Endothelial cell of umbilical vein (primary cell): Measurements from ENCODE around the gene PLEKHF1. TPM values are rescaled to one million over a fixed set of nuclear protein-coding genes. Genes with fewer than 3 reads are reported as not detected.
A peak's percentile ranks its signal among the peaks of the same experiment; 100 is the strongest.

Experiments used
- BruUV-seq: library from RNA; stranded (reverse); fragments of 400-500 nt; replicated peaks from 2 replicates; lab custom pipeline; 2021; lab: Mats Ljungman, UMichigan
- CTCF ChIA-PET: fragments of 300-600, 350-600 bp; sonication (Branson Sonifier 250); formaldehyde crosslinking; loops from one replicate; lab custom pipeline; 2021; ENCODE audit warnings: antibody characterized with exemption, inconsistent platforms; lab: Charles Lee
- POLR2A ChIA-PET: fragments of 300-600, 350-600 bp; sonication (Branson Sonifier 250); formaldehyde crosslinking; loops from one replicate; lab custom pipeline; 2021; ENCODE audit warnings: antibody characterized with exemption, inconsistent platforms; lab: Charles Lee
- DNase-seq: peaks from one replicate; pipeline ENCODE4 v3.0.0-alpha.2; 2011; ENCODE audit warnings: low read depth, low spot score
- FAIRE-seq: peaks from 2 replicates; lab custom pipeline; 2011; peaks lifted over from hg19 to GRCh38; lab: Jason Lieb, UNC
- H2AFZ ChIP-seq: 2 replicates; pipeline ENCODE4 v1.6.0; 2012; ENCODE audit warnings: low read depth, low read length, control low read depth, inconsistent platforms
- H3K27ac ChIP-seq: 2 replicates; pipeline ENCODE4 v1.5.1; 2011; ENCODE audit warnings: low read depth, mild to moderate bottlenecking, control low read depth, low read length, moderate library complexity; ENCODE audit not compliant: insufficient read depth
- H3K27me3 ChIP-seq, 2 experiments: 2 replicates each; pipeline versions ENCODE4 v1.6.0 to v1.6.1; 2011; ENCODE audit warnings: low read length in 2 of 2, mixed read lengths in 1 of 2; ENCODE audit not compliant: control insufficient read depth in 2 of 2, insufficient read depth in 2 of 2
- H3K36me3 ChIP-seq, 2 experiments: 2 replicates in 1 of 2; 3 replicates in 1 of 2; pipeline ENCODE4 v1.5.1; 2011; ENCODE audit warnings: low read length in 2 of 2, mild to moderate bottlenecking in 1 of 2, moderate library complexity in 1 of 2; ENCODE audit not compliant: control insufficient read depth in 2 of 2, insufficient read depth in 2 of 2; ENCODE audit errors: extremely low read depth in 1 of 2
- H3K4me1 ChIP-seq: 3 replicates; pipeline ENCODE4 v1.5.1; 2011; ENCODE audit warnings: mild to moderate bottlenecking, low read length; ENCODE audit not compliant: control insufficient read depth, insufficient read depth; ENCODE audit errors: extremely low read depth
- H3K4me2 ChIP-seq: 2 replicates; pipeline ENCODE4 v1.6.1; 2011; ENCODE audit warnings: low read length, control low read depth, mixed read lengths; ENCODE audit not compliant: insufficient read depth
- H3K4me3 ChIP-seq, 3 experiments: fragments of 200-600 bp in 1 of 3; sonication (generic), shearing (Covaris generic) in 1 of 3; replicated peaks in 1 of 3; 2 replicates each; pipeline ENCODE4 v1.5.1; 2011 to 2016; ENCODE audit warnings: control low read depth in 3 of 3, low read length in 3 of 3, mild to moderate bottlenecking in 2 of 3, inconsistent platforms in 1 of 3, low read depth in 1 of 3, moderate library complexity in 1 of 3; ENCODE audit not compliant: insufficient read depth in 1 of 3
- H3K79me2 ChIP-seq: 2 replicates; pipeline ENCODE4 v1.6.0; 2012; ENCODE audit warnings: low read length, inconsistent platforms; ENCODE audit not compliant: control insufficient read depth, insufficient read depth
- H3K9ac ChIP-seq: replicated peaks from 2 replicates; pipeline ENCODE3; 2011; ENCODE audit warnings: low read length, control low read depth; ENCODE audit not compliant: insufficient read depth; ENCODE audit errors: extremely low read depth
- H3K9me1 ChIP-seq: replicated peaks from 3 replicates; pipeline ENCODE4 v1.6.0; 2011; ENCODE audit warnings: mild to moderate bottlenecking, low read length; ENCODE audit not compliant: control insufficient read depth, insufficient read depth; ENCODE audit errors: extremely low read depth
- H3K9me3 ChIP-seq: replicated peaks from 2 replicates; pipeline ENCODE4 v1.5.1; 2012; ENCODE audit warnings: low read length, inconsistent platforms; ENCODE audit not compliant: control insufficient read depth, insufficient read depth
- H4K20me1 ChIP-seq: replicated peaks from 2 replicates; pipeline ENCODE3; 2011; ENCODE audit warnings: mild to moderate bottlenecking, low read length; ENCODE audit not compliant: control insufficient read depth, insufficient read depth; ENCODE audit errors: extremely low read depth
- CTCF ChIP-seq, 2 donors: IDR thresholded peaks; 1 replicate in 1 of 2; 2 replicates in 1 of 2; pipeline ENCODE4 v1.5.1; 2011; ENCODE audit warnings: low read length in 2 of 2, mild to moderate bottlenecking in 2 of 2, moderate library complexity in 2 of 2, control low read depth in 1 of 2, inconsistent platforms in 1 of 2, low read depth in 1 of 2; ENCODE audit not compliant: insufficient read depth in 1 of 2; ENCODE audit errors: extremely low read depth in 1 of 2
- EZH2 ChIP-seq: IDR thresholded peaks from 2 replicates; pipeline ENCODE4 v1.6.1; 2012; ENCODE audit warnings: borderline replicate concordance, low read depth, mild to moderate bottlenecking, moderate library complexity, low read length, inconsistent platforms; ENCODE audit not compliant: severe bottlenecking
- MAX ChIP-seq: IDR thresholded peaks from 2 replicates; pipeline ENCODE4 v1.6.1; 2011; ENCODE audit not compliant: insufficient read depth, insufficient read length
- MYC ChIP-seq: IDR thresholded peaks from one replicate; pipeline ENCODE4 v1.6.1; 2011; ENCODE audit warnings: mild to moderate bottlenecking, low read depth, low read length
- POLR2A ChIP-seq: IDR thresholded peaks from 2 replicates; pipeline ENCODE4 v1.6.1; 2012; ENCODE audit warnings: low read depth, mild to moderate bottlenecking, control low read depth, low read length
- POLR2AphosphoS5 ChIP-seq: IDR thresholded peaks from 2 replicates; pipeline ENCODE4 v1.6.1; 2012; ENCODE audit warnings: low read depth, mild to moderate bottlenecking, control low read depth, low read length, moderate library complexity; ENCODE audit not compliant: insufficient read depth
- dilution Hi-C: fragments of 300-500 bp; cut with MboI; formaldehyde crosslinking; loops from one replicate; pipeline ENCODE4 v1.15.0; 2019; ENCODE audit warnings: low sequenced_read_pairs; ENCODE audit not compliant: extremely low pct_ligation_motif_present
- intact Hi-C: fragments of 100-400 bp; cut with micrococcal nuclease; formaldehyde crosslinking; loops from one replicate; pipeline ENCODE4 v1.10.0; 2022
- polyA plus RNA-seq, 4 experiments: library from polyadenylated mRNA; depleted of rRNA in 3 of 4; stranded (reverse) in 3 of 4; unstranded in 1 of 4; fragments of >200 nt; gene quantifications; 2 replicates each; pipeline versions ENCODE4 v1.2.1 to v1.2.3, GENCODE V29; 2011 to 2012; ENCODE audit warnings: missing spikeins in 1 of 4
- total RNA-seq: library from RNA; stranded (reverse); gene quantifications from 2 replicates; pipeline ENCODE4 v1.2.3, GENCODE V29; 2021

The PLEKHF1 gene
- total and polyA plus RNA-seq, 2 donors (not counting 3 experiments of a cell fraction or from before 2014, with no cell fraction given), result 5.5 TPM

GRCh38 chr19:29714371-29714952, 49.2 kb downstream of the PLEKHF1 start:
- H2AFZ ChIP-seq, result peak overlapping the region; percentile 80
- dilution Hi-C loops, result no loop called here
- H3K9me3 ChIP-seq, result no peaks in the 10 kb centered on the region
- intact Hi-C loops, result no loop called here
- H3K27ac ChIP-seq, result peak overlapping the region; percentile 72
- FAIRE-seq (no peak), DNase-seq (no peak)
- H3K36me3 ChIP-seq, result no peaks in the 10 kb centered on the region
- H3K79me2 ChIP-seq, result peaks cover 33% of the 10 kb centered on the region
- peaks cover 5% of the 10 kb centered on the region for H3K4me1 ChIP-seq
- ChIA-PET POLR2A (interaction anchor here (3.0 kb wide), 1 partner anchor 108 kb away, joined by 10 read pairs; the partner anchor contains the start of gene POP4), CTCF (interaction anchor here (1.7 to 4.2 kb wide), 3 partner anchors 16 to 105 kb away, joined by 4 to 210 read pairs (median 39); partner anchors contain the start of gene POP4)
- no TSS peak for BruUV-seq
- H4K20me1 ChIP-seq, result no peaks in the 10 kb centered on the region
- no peaks in the 10 kb centered on the region for H3K9me1 ChIP-seq
- TF ChIP-seq MYC, result no peak
- TF ChIP-seq POLR2AphosphoS5, result no peak
- no peak for TF ChIP-seq EZH2
- no peaks in the 10 kb centered on the region for H3K27me3 ChIP-seq
- H3K9ac ChIP-seq, result peak overlapping the region; percentile 75
- peak overlapping the region; percentile 54 to 73 (median 68) for H3K4me3 ChIP-seq
- peak overlapping the region; percentile 49 for H3K4me2 ChIP-seq

DNA sequence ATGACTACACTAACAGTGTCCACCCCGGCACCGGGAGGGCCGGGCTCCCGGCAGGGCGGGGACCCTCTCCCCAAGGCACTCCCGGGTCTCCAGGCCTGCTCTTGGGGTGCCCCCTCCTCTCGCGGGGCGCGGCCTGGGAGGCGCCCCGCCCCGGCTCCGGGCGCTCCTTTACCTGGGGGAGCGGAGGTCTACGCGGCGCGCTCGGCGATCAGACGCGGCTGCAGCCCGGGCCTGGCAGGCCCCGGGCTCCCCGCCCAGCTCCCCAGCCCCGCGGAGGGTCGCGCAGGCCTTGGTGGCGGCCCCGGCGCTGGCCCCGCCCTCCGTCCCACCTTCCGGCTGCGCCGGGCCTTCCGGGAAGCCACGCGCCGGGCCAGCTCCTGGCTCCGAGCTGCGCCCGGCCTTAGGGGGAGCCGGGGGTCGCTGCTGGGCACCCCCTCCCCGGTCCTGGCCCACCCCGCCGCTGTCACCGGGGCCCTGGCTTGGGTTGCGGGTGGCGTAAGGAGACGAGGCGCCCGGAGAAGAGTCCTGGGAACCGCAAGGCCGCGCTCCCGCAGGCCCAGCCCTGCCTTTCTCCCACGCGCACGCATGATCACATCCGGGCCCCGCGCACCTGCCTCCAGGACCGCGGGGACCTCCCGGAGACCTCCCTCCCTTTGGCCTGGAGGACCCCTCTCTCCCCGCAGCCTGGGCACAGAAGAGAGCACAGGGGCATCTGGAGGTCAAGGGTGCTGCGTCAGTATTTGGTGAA, 49.9 kb downstream of the PLEKHF1 start, which contains the start of gene C19orf12:
C19orf12 (minus strand) TSS at position 309 of the 748 bp plus-strand sequence. CDS start 6,848 bp downstream, outside the sequence.
- BruUV-seq, result TSS peak; percentile 68
- peak within 1 kb of the TSS; percentile 54 to 73 (median 68) for H3K4me3 ChIP-seq
- no peaks in the 10 kb centered on the region for H3K9me1 ChIP-seq
- peaks cover 32% of the 10 kb centered on the region for H3K79me2 ChIP-seq
- peak; percentile 25 for DNase-seq
- no peaks in the 10 kb centered on the region for H3K36me3 ChIP-seq
- H3K9me3 ChIP-seq, result no peaks in the 10 kb centered on the region
- no peak for TF ChIP-seq MAX
- peak; percentile 69 for TF ChIP-seq POLR2AphosphoS5
- no peak for TF ChIP-seq EZH2
- TF ChIP-seq POLR2A, result peak; percentile 86
- no peak for TF ChIP-seq CTCF (IDR thresholded peaks at IDR 0.05; ENCODE audit: extremely low read depth in 1 of 2, insufficient read depth in 1 of 2, low read depth in 1 of 2, low read length in 2 of 2)
- peak within 1 kb of the TSS; percentile 83 for H3K4me2 ChIP-seq
- peak within 1 kb of the TSS; percentile 75 for H3K9ac ChIP-seq
- no peak for FAIRE-seq
- H3K27me3 ChIP-seq, result no peaks in the 10 kb centered on the region
- CTCF ChIA-PET, result interaction anchor here (1.7 to 4.2 kb wide), 5 partner anchors 13 to 106 kb away, joined by 4 to 210 read pairs (median 13); partner anchors contain the start of gene POP4
- intact Hi-C loops, result no loop called here
- H2AFZ ChIP-seq, result peak within 1 kb of the TSS; percentile 80
- dilution Hi-C loops, result no loop called here
- POLR2A ChIA-PET, result interaction anchor here (1.3 to 3.0 kb wide), 2 partner anchors 105 to 109 kb away, joined by 5 to 10 read pairs; partner anchors contain the start of gene POP4
- H4K20me1 ChIP-seq, result no peaks in the 10 kb centered on the region
- H3K4me1 ChIP-seq, result peaks cover 5% of the 10 kb centered on the region
- peak within 1 kb of the TSS; percentile 72 for H3K27ac ChIP-seq
